GM06990 (cell line): ENCODE results near the gene ABCG2.

Experiments
- DNase-seq: peaks from one replicate; pipeline ENCODE4 v3.0.0-alpha.2; 2011; ENCODE audit not compliant: insufficient read length; ENCODE audit errors: extremely low read depth
- H3K27me3 ChIP-seq: replicated peaks from 2 replicates; pipeline ENCODE4 v1.6.0; 2011; ENCODE audit warnings: low read length; ENCODE audit not compliant: control insufficient read depth, insufficient read depth
- H3K36me3 ChIP-seq: 2 replicates; pipeline ENCODE4 v1.5.1; 2011; ENCODE audit warnings: low read length; ENCODE audit not compliant: control insufficient read depth, insufficient read depth
- H3K4me3 ChIP-seq: replicated peaks from 2 replicates; pipeline ENCODE4 v1.5.1; 2011; ENCODE audit warnings: low read depth, mild to moderate bottlenecking, control low read depth, low read length
- TF ChIP-seq, protein P1 (sequence below): IDR thresholded peaks from 2 replicates; pipeline ENCODE4 v1.5.1; 2011; ENCODE audit warnings: low read length, control low read depth, mild to moderate bottlenecking, inconsistent platforms; ENCODE audit not compliant: insufficient read depth, poor library complexity, severe bottlenecking

The ABCG2 gene

DNA sequence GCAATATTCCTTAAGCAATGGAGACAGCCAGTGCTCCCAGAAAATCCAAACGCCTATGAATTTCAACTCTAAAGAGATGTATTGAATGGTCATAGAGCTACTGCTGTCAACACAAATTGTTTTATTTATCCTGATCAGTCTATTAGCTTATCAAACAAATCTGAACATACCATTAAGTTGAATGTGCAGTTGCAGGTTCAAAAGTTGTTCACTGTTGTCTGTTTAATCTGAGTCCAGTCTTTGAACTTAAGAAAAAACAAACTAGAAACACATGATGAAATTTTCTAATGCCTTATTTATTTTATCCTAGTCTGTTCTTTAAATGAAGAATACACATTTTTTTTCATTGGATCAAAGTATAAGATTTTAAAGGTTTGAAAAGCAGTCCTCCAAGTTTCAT lies 77.8 kb downstream of the ABCG2 start:
- DNase-seq = no peak
- TF ChIP-seq, protein P1, sequence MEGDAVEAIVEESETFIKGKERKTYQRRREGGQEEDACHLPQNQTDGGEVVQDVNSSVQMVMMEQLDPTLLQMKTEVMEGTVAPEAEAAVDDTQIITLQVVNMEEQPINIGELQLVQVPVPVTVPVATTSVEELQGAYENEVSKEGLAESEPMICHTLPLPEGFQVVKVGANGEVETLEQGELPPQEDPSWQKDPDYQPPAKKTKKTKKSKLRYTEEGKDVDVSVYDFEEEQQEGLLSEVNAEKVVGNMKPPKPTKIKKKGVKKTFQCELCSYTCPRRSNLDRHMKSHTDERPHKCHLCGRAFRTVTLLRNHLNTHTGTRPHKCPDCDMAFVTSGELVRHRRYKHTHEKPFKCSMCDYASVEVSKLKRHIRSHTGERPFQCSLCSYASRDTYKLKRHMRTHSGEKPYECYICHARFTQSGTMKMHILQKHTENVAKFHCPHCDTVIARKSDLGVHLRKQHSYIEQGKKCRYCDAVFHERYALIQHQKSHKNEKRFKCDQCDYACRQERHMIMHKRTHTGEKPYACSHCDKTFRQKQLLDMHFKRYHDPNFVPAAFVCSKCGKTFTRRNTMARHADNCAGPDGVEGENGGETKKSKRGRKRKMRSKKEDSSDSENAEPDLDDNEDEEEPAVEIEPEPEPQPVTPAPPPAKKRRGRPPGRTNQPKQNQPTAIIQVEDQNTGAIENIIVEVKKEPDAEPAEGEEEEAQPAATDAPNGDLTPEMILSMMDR = no peak
- H3K27me3 ChIP-seq = no peaks in the 10 kb centered on the region; the same call in 1 of the 2 replicates
- H3K36me3 ChIP-seq = no peaks in the 10 kb centered on the region
- no peak overlapping the region for H3K4me3 ChIP-seq

GRCh38 chr4:88078579-88078978 lies 79.9 kb downstream of the ABCG2 start:
- no peak for DNase-seq
- TF ChIP-seq, protein P1 = no peak
- Histone ChIP-seq H3K36me3 (peaks cover 6% of the 10 kb centered on the region), H3K27me3 (no peaks in the 10 kb centered on the region), H3K4me3 (no peak overlapping the region)

- TF ChIP-seq, protein P1 = no peak
- no peak for DNase-seq
Measured at GRCh38 chr4:88077911-88078524, 80.4 kb downstream of the ABCG2 start.

GRCh38 chr4:88075336-88075735 lies 83.1 kb downstream of the ABCG2 start:
- Histone ChIP-seq H3K36me3 (peaks cover 12% of the 10 kb centered on the region), H3K27me3 (no peaks in the 10 kb centered on the region)
- TF ChIP-seq, protein P1 = no peak

More at GRCh38 chr4:88077911-88078524, 80.4 kb downstream of the ABCG2 start:
- no peaks in the 10 kb centered on the region for H3K27me3 ChIP-seq
- H3K4me3 ChIP-seq = no peak overlapping the region
- H3K36me3 ChIP-seq = peaks cover 6% of the 10 kb centered on the region

DNA sequence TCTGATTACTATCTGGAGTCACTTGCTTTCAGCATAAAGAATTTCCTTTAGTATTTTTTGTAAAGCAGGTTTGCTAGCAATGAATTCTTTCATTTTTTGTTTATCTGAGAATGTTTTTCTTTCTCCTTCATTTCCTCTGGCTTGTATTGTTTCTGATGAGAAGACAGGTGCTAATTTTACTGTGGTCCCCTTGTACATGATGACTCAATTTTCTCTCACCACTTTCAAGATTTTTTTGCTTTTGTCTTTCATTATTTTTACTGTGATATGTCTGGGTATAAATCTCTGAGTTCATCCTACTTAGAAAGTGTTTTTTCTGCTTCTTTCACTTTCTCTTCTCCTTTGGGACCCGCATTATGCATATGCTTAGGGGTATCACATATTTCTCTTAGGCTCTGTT lies 88.4 kb downstream of the ABCG2 start:
- no peak overlapping the region for H3K4me3 ChIP-seq
- DNase-seq = no peak
- TF ChIP-seq, protein P1 = no peak
- H3K36me3 ChIP-seq = peaks cover 10% of the 10 kb centered on the region
- no peaks in the 10 kb centered on the region for H3K27me3 ChIP-seq

More at GRCh38 chr4:88075336-88075735, 83.1 kb downstream of the ABCG2 start:
- DNase-seq = no peak
- H3K4me3 ChIP-seq = no peak overlapping the region

GRCh38 chr4:88064410-88064809 lies 94.0 kb downstream of the ABCG2 start:
- no peaks in the 10 kb centered on the region for H3K27me3 ChIP-seq
- no peak for DNase-seq
- no peak overlapping the region for H3K4me3 ChIP-seq
- TF ChIP-seq, protein P1 = no peak
- peaks cover 3% of the 10 kb centered on the region for H3K36me3 ChIP-seq
